HepG2 (cell line): ENCODE data around the gene TGFBI. TPM values are rescaled to one million over a fixed set of nuclear protein-coding genes. Genes with fewer than 3 reads are reported as not detected.

Source experiments
- ATAC-seq: fragments of 200-7000 bp; cut with Tn5 transposase; 3 replicates; pipeline ENCODE4 v1.9.1; 2020; ENCODE audit warnings: mild to moderate bottlenecking, moderate library complexity
- BruUV-seq: library from RNA; stranded (reverse); fragments of 400-500 nt; replicated peaks from 2 replicates; lab custom pipeline; 2021; lab: Mats Ljungman, UMichigan
- CTCF ChIA-PET: fragments of 300-600 bp; formaldehyde crosslinking; extraction: SDS; loops from one replicate; lab custom pipeline; 2021; ENCODE audit warnings: low total read pairs, inconsistent platforms, low intra/inter-chr PET ratio; lab: Yijun Ruan, JAX
- POLR2A ChIA-PET: fragments of 350-600 bp; sonication (Branson Sonifier 250); formaldehyde crosslinking; loops from one replicate; lab custom pipeline; 2020; ENCODE audit warnings: antibody characterized with exemption, inconsistent platforms; lab: Yijun Ruan, JAX
- DNase-seq: peaks from one replicate; pipeline ENCODE4 v3.0.0-alpha.2; 2015; ENCODE audit warnings: low spot score
- FAIRE-seq: peaks from 3 replicates; lab custom pipeline; 2011; peaks lifted over from hg19 to GRCh38; lab: Jason Lieb, UNC
- H2AFZ ChIP-seq: one replicate; pipeline ENCODE4 v1.6.1; 2011; ENCODE audit warnings: low read length, inconsistent platforms
- H3K27ac ChIP-seq: fragments of 300-600 bp; 3 replicates; pipeline ENCODE4 v1.8.0; 2011; ENCODE audit warnings: mixed run types, mild to moderate bottlenecking, mixed read lengths, low read length, inconsistent platforms; ENCODE audit not compliant: insufficient read depth; ENCODE audit errors: extremely low read length
- H3K27me3 ChIP-seq, 2 experiments: fragments of 200-600 bp in 1 of 2; 2 replicates in 1 of 2; 3 replicates in 1 of 2; pipeline versions ENCODE4 v1.6.0 to v1.8.0; 2011; ENCODE audit warnings: low read length in 2 of 2, mild to moderate bottlenecking in 2 of 2, moderate library complexity in 2 of 2, inconsistent platforms in 1 of 2; ENCODE audit not compliant: insufficient read depth in 2 of 2, control insufficient read depth in 1 of 2
- H3K36me3 ChIP-seq, 2 experiments: fragments of 200-600 bp in 1 of 2; replicated peaks in 1 of 2; 2 replicates in 1 of 2; 3 replicates in 1 of 2; pipeline versions ENCODE4 v1.5.1 to v1.8.0; 2011; ENCODE audit warnings: low read length in 2 of 2, inconsistent platforms in 1 of 2; ENCODE audit not compliant: insufficient read depth in 2 of 2, control insufficient read depth in 1 of 2
- H3K4me1 ChIP-seq: 2 replicates; pipeline ENCODE4 v1.5.1; 2012; ENCODE audit warnings: low read length, inconsistent platforms; ENCODE audit not compliant: insufficient read depth
- H3K4me2 ChIP-seq: 2 replicates; pipeline ENCODE4 v1.6.0; 2011; ENCODE audit warnings: low read depth, low read length, inconsistent platforms
- H3K4me3 ChIP-seq, 3 experiments: fragments of 200-600 bp in 1 of 3; sonication (generic), shearing (Covaris generic) in 1 of 3; replicated peaks in 1 of 3; 2 replicates each; pipeline ENCODE4 v1.5.1; 2011 to 2016; ENCODE audit warnings: low read length in 3 of 3, inconsistent platforms in 2 of 3, low read depth in 2 of 3, mild to moderate bottlenecking in 2 of 3, control low read depth in 1 of 3, mixed read lengths in 1 of 3; ENCODE audit not compliant: insufficient read depth in 1 of 3
- H3K79me2 ChIP-seq: one replicate; pipeline ENCODE4 v1.6.1; 2011; ENCODE audit warnings: low read length, inconsistent platforms; ENCODE audit not compliant: insufficient read depth
- H3K9ac ChIP-seq: 2 replicates; pipeline ENCODE4 v1.6.0; 2011; ENCODE audit warnings: mild to moderate bottlenecking, low read depth, low read length, inconsistent platforms; ENCODE audit not compliant: insufficient read depth
- H3K9me3 ChIP-seq: 2 replicates; pipeline ENCODE4 v1.5.1; 2012; ENCODE audit warnings: mild to moderate bottlenecking, low read length
- H4K20me1 ChIP-seq: 2 replicates; pipeline ENCODE4 v1.6.0; 2011; ENCODE audit warnings: inconsistent platforms, mild to moderate bottlenecking, low read length, moderate library complexity; ENCODE audit not compliant: insufficient read depth
- FOXC1 ChIP-seq: sonication (generic); formaldehyde crosslinking; IDR thresholded peaks from 2 replicates; pipeline ENCODE4 v1.8.0; 2022; ENCODE audit warnings: mild to moderate bottlenecking, missing genetic modification reagents, borderline replicate concordance
- HOXA5 ChIP-seq: sonication (generic); formaldehyde crosslinking; IDR thresholded peaks from 2 replicates; pipeline ENCODE4 v1.4.0; 2020; ENCODE audit warnings: missing genetic modification reagents
- MAFF ChIP-seq: IDR thresholded peaks from 2 replicates; pipeline ENCODE4 v1.6.1; 2011; ENCODE audit warnings: low read depth, low read length, improper control_type of control experiment
- MAFK ChIP-seq, 2 experiments: IDR thresholded peaks in 1 of 2; conservative IDR thresholded peaks in 1 of 2; 2 replicates each; pipeline ENCODE4 v1.6.1; 2011; ENCODE audit warnings: improper control_type of control experiment in 2 of 2, low read length in 2 of 2
- PAF1 ChIP-seq: IDR thresholded peaks from 2 replicates; pipeline ENCODE4 v1.6.1; 2016; ENCODE audit warnings: missing genetic modification reagents, missing compliant biosample characterization
- SIX4 ChIP-seq: sonication (generic); formaldehyde crosslinking; IDR thresholded peaks from 2 replicates; pipeline ENCODE4 v1.4.0; 2020; ENCODE audit warnings: missing genetic modification reagents
- TAF1 ChIP-seq: sonication (generic); formaldehyde crosslinking; IDR thresholded peaks from 2 replicates; pipeline ENCODE4 v1.4.0; 2020; ENCODE audit warnings: missing genetic modification reagents
- ZNF614 ChIP-seq: IDR thresholded peaks from 2 replicates; pipeline ENCODE4 v1.6.1; 2018; ENCODE audit warnings: missing biosample characterization, missing genetic modification reagents, inconsistent platforms, borderline replicate concordance
- WGBS: methylation state at CpG from one replicate; pipeline ENCODE4 v1.1.6; 2017; ENCODE audit warnings: low lambda C conversion rate; 5-methylcytosine and 5-hydroxymethylcytosine counted together
- in situ Hi-C: cut with HindIII; loops from 2 replicates; pipeline ENCODE4 v1.10.0; 2017; ENCODE audit warnings: low pct_unique_long_range_greater_than_20kb; ENCODE audit not compliant: extremely low pct_ligation_motif_present
- intact Hi-C: fragments of 100-400 bp; cut with micrococcal nuclease; formaldehyde crosslinking; loops from one replicate; pipeline ENCODE4 v1.10.0; 2022; ENCODE audit not compliant: unreplicated experiment
- polyA plus RNA-seq, 8 experiments: library from polyadenylated mRNA; depleted of rRNA in 3 of 8; stranded (reverse) in 7 of 8; unstranded in 1 of 8; fragments of >200 nt; fragmentation: Illumina TruSeq in 4 of 8; extraction: Trizol in 4 of 8; gene quantifications; 2 replicates each; pipeline versions ENCODE4 v1.2.1 to v1.2.3, GENCODE V29; 2011 to 2016; ENCODE audit warnings: low read depth in 4 of 8, missing spikeins in 1 of 8, mixed read lengths in 1 of 8; ENCODE audit not compliant: insufficient read depth in 1 of 8
- total RNA-seq, 5 experiments: library from RNA; depleted of rRNA; stranded (reverse); fragments of >200 nt; fragmentation: Illumina TruSeq; extraction: Trizol; gene quantifications; 2 replicates each; pipeline ENCODE4 v1.2.3, GENCODE V29; 2016; ENCODE audit warnings: low read depth in 1 of 5
- TF ChIP-seq, protein P1 (sequence below): sonication (generic); formaldehyde crosslinking; IDR thresholded peaks from 2 replicates; pipeline ENCODE4 v1.5.0; 2020; ENCODE audit warnings: mild to moderate bottlenecking, missing genetic modification reagents
- TF ChIP-seq, protein P2 (sequence below): sonication (generic); formaldehyde crosslinking; IDR thresholded peaks from 2 replicates; pipeline ENCODE4 v1.4.0; 2020; ENCODE audit warnings: low read depth, mild to moderate bottlenecking, missing genetic modification reagents

TGFBI gene
- total and polyA plus RNA-seq, 2 of the 13 experiments (the other 11 are each of a cell fraction or from before 2014, with no cell fraction given): 275 to 457 TPM

DNA sequence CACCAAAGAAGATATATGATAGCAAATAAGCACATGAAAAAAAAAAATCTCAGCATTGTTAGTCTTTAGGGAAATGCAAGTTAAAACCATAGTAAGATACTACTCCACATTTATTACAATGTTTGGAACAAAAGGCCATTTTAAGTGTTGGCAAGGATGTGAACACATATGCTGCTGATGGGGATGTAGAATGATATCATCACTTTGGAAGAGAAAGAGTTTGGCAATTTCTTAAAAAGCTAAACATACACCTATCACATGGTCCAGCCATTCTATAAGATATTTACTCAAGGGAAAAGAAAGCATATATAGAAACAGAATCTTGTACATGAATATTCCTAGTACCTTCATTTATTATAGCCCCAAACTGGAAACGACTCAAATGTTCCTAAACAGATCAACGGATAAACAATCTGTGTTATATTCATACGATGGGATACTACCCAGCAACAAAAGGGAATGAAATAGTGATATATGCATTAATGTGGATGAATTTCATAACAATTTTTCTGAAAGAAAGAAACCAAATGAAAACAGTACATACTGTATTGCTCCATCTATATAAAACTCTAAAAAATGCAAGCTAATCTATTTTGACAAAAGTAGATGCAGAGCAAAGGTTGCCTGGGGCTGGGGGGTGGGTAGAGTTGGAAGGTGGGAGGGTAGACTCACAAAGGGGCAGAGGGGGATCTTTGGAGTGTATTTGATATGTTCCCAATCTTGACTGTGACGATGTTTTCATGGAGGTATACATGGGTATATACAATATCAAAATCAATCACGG, 58.2 kb downstream of the TGFBI start:
- Histone ChIP-seq H3K27me3 (no peaks in the 10 kb centered on the region), H4K20me1 (no peaks in the 10 kb centered on the region), H2AFZ (no peak overlapping the region), H3K9ac (no peak overlapping the region), H3K4me1 (peaks cover 22% of the 10 kb centered on the region), H3K9me3 (no peaks in the 10 kb centered on the region), H3K4me3 (no peak overlapping the region), H3K36me3 (no peaks in the 10 kb centered on the region), H3K27ac (no peak overlapping the region), H3K4me2 (no peak overlapping the region), H3K79me2 (no peaks in the 10 kb centered on the region)
- TF ChIP-seq FOXC1 (CRISPR knock-in tag) (no peak), MAFK (conservative IDR thresholded peaks at IDR 0.05 in 1 of 2, IDR thresholded peaks at IDR 0.05 in 1 of 2; ENCODE audit: low read length in 2 of 2) (peak; percentile 77 to 82), MAFF (peak; percentile 72), HOXA5 (CRISPR knock-in tag) (no peak), PAF1 (CRISPR knock-in tag) (no peak), SIX4 (no peak), ZNF614 (CRISPR knock-in tag) (no peak), TAF1 (no peak)
- TF ChIP-seq, protein P1, sequence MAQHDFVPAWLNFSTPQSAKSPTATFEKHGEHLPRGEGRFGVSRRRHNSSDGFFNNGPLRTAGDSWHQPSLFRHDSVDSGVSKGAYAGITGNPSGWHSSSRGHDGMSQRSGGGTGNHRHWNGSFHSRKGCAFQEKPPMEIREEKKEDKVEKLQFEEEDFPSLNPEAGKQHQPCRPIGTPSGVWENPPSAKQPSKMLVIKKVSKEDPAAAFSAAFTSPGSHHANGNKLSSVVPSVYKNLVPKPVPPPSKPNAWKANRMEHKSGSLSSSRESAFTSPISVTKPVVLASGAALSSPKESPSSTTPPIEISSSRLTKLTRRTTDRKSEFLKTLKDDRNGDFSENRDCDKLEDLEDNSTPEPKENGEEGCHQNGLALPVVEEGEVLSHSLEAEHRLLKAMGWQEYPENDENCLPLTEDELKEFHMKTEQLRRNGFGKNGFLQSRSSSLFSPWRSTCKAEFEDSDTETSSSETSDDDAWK (CRISPR knock-in tag): no peak
- TF ChIP-seq, protein P2, sequence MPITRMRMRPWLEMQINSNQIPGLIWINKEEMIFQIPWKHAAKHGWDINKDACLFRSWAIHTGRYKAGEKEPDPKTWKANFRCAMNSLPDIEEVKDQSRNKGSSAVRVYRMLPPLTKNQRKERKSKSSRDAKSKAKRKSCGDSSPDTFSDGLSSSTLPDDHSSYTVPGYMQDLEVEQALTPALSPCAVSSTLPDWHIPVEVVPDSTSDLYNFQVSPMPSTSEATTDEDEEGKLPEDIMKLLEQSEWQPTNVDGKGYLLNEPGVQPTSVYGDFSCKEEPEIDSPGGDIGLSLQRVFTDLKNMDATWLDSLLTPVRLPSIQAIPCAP (CRISPR knock-in tag): no peak
- 94% methylated on average over 5 of the region's 5 CpGs for WGBS
- in situ Hi-C loops (no loop called here), intact Hi-C loops (no loop called here)
- ChIA-PET POLR2A (no interaction called here), CTCF (no interaction called here)
- DNase-seq (no peak), FAIRE-seq (no peak), ATAC-seq (no peak)
- BruUV-seq: no TSS peak
